ENCODE measurements around the gene ATR.

- no peak for TF ChIP-seq ZHX1 (conservative IDR thresholded peaks at IDR 0.05; ENCODE audit: low read length)
- no peak for TF ChIP-seq POLR2AphosphoS5 (IDR thresholded peaks at IDR 0.05; ENCODE audit: control insufficient read depth, insufficient read depth, low read depth, low read length)
- TF ChIP-seq SP2 (IDR thresholded peaks at IDR 0.05; ENCODE audit: extremely low read depth, low read depth, low read length, poor library complexity, severe bottlenecking): no peak
- TF ChIP-seq NFE2 (IDR thresholded peaks at IDR 0.05; ENCODE audit: low read depth): no peak
- no peak for TF ChIP-seq POLR3G (IDR thresholded peaks at IDR 0.05; ENCODE audit: extremely low read depth, insufficient read length, insufficient replicate concordance)
- no peak for TF ChIP-seq CTCF (IDR thresholded peaks at IDR 0.05 in 2 of 3, conservative IDR thresholded peaks at IDR 0.05 in 1 of 3; ENCODE audit: insufficient read depth in 2 of 3, low read depth in 1 of 3, low read length in 3 of 3)
- no peak for TF ChIP-seq ZNF174 (CRISPR knock-in tag; IDR thresholded peaks at IDR 0.05)
- TF ChIP-seq, protein P1, sequence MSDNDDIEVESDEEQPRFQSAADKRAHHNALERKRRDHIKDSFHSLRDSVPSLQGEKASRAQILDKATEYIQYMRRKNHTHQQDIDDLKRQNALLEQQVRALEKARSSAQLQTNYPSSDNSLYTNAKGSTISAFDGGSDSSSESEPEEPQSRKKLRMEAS (CRISPR knock-in tag; IDR thresholded peaks at IDR 0.05): no peak
- no peak for TF ChIP-seq REST (IDR thresholded peaks at IDR 0.05; ENCODE audit: borderline replicate concordance)
- TF ChIP-seq REST (CRISPR knock-in tag; IDR thresholded peaks at IDR 0.05; ENCODE audit: low read depth): no peak
- TF ChIP-seq U2AF2 (optimal IDR thresholded peaks at IDR 0.05; ENCODE audit: low read depth, low read length): no peak
- TF ChIP-seq, protein P2, sequence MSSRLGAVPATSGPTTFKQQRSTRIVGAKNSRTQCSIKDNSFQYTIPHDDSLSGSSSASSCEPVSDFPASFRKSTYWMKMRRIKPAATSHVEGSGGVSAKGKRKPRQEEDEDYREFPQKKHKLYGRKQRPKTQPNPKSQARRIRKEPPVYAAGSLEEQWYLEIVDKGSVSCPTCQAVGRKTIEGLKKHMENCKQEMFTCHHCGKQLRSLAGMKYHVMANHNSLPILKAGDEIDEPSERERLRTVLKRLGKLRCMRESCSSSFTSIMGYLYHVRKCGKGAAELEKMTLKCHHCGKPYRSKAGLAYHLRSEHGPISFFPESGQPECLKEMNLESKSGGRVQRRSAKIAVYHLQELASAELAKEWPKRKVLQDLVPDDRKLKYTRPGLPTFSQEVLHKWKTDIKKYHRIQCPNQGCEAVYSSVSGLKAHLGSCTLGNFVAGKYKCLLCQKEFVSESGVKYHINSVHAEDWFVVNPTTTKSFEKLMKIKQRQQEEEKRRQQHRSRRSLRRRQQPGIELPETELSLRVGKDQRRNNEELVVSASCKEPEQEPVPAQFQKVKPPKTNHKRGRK (tag; IDR thresholded peaks at IDR 0.05): no peak
- TF ChIP-seq HDAC2 (IDR thresholded peaks at IDR 0.05): no peak
- TF ChIP-seq NRF1 (conservative IDR thresholded peaks at IDR 0.05 in 1 of 2, IDR thresholded peaks at IDR 0.05 in 1 of 2): no peak
- TF ChIP-seq ELK1 (CRISPR knock-in tag; IDR thresholded peaks at IDR 0.05): no peak
Measured at GRCh38 chr3:142434503-142434902, 144.0 kb downstream of the ATR start.
